NB4 (cell line): ENCODE data around the gene PC.

Source experiments
- CTCF ChIP-seq: IDR thresholded peaks from one replicate; pipeline ENCODE4 v1.5.1; 2012; ENCODE audit warnings: low read depth, low read length
- MAX ChIP-seq: IDR thresholded peaks from 2 replicates; pipeline ENCODE4 v1.6.1; 2011; ENCODE audit warnings: low read depth, low read length
- MYC ChIP-seq: IDR thresholded peaks from 2 replicates; pipeline ENCODE4 v1.6.1; 2011; ENCODE audit warnings: low read depth, low read length
- POLR2A ChIP-seq: IDR thresholded peaks from 2 replicates; pipeline ENCODE4 v1.6.1; 2011; ENCODE audit warnings: mild to moderate bottlenecking; ENCODE audit not compliant: insufficient read length; ENCODE audit errors: extremely low read depth

- TF ChIP-seq CTCF (no peak), POLR2A (no peak), MYC (no peak), MAX (no peak)
These were observed 55.6 kb downstream of the PC start for GRCh38 chr11:66902486-66903177.
